GM21825 (cell line): Measurements from ENCODE around the gene SLC22A23.

Experiments used
- ATAC-seq: cut with Tn5 transposase; IDR thresholded peaks from one replicate; pipeline ENCODE4 v1.9.1; 2021; ENCODE audit warnings: mild to moderate bottlenecking, moderate library complexity; ENCODE audit not compliant: unreplicated experiment

Gene SLC22A23

GRCh38 chr6:3322366-3322890 lies 134.4 kb downstream of the SLC22A23 start:
- no peak for ATAC-seq

GRCh38 chr6:3321875-3322274 lies 135.0 kb downstream of the SLC22A23 start:
- no peak for ATAC-seq

- no peak for ATAC-seq
These were observed 135.8 kb downstream of the SLC22A23 start for GRCh38 chr6:3321042-3321441.

DNA sequence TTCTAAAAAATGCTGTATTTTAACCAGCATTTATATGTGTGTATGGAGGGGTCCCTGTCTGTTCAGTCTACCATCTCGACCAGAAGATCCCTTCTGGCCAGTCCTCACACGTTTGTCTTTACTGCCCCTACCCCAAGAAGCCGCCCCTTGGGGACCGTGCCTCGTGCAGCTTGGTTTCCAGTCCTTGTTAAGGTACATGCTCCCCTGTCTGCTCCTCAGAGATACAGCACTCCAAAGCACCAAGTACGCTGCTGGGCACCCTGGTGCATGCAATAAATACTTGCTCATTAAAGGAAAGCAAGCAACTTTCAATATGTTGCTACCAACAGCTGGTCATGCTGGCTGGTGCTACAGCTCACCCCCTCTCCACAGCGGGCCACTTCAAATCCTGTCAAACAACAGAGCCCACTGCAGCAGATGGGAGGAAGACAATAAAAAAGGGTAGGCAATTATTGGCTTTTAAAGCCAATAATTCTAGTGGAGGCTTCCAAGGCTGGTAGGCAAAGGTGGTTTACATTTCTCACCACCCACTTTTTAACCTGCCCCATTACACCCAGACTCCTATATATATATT lies 136.5 kb downstream of the SLC22A23 start:
- ATAC-seq: no peak

DNA sequence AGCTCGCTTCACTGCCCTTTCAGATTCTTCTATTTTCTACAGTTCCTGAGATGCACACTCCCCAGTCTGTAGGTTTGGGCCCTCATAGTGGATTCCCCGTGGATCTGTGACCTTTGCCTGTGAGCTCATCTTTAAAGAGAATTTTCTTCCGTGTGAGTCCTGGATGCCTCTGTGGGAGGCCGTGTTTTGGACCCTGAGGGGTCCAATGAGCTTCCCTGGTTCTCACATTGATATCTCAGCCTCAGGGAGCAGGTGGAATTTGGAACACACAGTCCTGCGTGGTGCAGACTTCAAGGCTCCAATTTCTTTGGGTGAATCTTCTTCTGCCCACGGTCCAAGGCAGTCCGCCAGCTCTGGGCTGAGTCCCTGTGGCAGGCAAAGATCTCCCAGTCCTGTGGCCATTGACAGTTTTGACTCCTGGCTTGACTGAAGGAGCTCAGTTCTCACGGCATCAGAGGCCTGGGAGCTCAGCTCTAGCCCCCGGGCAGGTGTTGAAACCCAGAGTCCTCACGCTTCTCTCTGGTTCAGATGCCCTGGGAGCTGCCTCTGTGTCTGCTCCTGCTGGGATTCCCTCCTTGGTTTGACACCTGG lies 137.1 kb downstream of the SLC22A23 start:
- no peak for ATAC-seq

DNA sequence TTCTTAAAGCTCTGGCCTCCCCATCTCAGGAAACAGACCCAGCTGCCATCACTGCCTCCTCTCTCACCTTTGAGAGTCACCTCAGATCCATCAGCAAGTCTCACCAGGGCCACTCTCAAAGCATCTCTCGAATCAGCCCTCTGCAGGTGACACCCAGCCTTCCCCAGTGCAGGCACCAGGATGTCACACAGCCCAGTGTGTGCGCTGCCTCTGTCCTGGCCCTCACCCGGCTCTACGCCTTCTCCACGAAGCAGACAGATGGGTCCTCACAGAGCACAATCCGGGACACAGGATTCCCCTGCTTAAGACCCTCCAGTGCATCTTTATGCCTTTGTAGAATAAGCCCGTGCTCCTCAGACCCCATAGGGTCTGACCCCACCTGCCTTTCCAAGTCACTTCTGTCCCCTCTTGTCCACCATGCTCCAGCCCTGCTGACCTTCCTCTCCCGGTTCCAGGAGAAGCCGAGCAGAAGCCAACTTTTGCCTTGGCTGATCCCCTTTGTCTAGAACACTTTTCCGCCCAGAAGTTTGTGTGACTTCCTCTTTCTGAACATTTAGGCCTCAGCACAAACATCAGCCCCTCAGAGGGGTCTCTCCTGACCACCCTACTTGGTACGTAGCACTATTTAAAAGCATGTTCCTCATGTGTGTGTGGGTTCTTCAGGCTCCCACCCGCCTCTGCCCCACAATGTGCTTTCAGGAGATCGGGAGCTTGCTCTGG lies 137.9 kb downstream of the SLC22A23 start:
- no peak for ATAC-seq

GRCh38 chr6:3318226-3318625 lies 138.6 kb downstream of the SLC22A23 start:
- ATAC-seq: no peak

- ATAC-seq: no peak
These were observed 139.1 kb downstream of the SLC22A23 start for GRCh38 chr6:3317741-3318211.

DNA sequence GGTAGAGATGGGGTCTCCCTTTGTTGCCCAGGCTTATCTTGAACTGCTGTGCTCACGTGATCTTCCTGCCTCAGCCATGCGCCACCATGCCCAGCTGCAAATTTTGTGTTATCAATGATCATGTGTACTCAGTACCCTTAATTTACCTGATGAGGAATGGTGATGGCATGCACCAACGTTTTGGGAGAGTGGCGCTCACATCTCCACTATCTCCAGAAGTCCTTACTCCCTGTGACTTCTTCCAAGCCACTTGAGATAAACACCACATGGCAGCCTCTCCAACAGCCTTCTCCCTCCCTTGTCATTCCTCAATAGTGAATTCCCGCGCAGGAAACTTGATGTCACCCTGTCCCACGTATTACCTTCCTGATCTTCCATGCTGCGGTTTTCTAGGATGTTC lies 140.0 kb downstream of the SLC22A23 start:
- no peak for ATAC-seq

GRCh38 chr6:3316331-3316730 lies 140.5 kb downstream of the SLC22A23 start:
- no peak for ATAC-seq

- no peak for ATAC-seq
These were observed 141.0 kb downstream of the SLC22A23 start for GRCh38 chr6:3315841-3316240.

DNA sequence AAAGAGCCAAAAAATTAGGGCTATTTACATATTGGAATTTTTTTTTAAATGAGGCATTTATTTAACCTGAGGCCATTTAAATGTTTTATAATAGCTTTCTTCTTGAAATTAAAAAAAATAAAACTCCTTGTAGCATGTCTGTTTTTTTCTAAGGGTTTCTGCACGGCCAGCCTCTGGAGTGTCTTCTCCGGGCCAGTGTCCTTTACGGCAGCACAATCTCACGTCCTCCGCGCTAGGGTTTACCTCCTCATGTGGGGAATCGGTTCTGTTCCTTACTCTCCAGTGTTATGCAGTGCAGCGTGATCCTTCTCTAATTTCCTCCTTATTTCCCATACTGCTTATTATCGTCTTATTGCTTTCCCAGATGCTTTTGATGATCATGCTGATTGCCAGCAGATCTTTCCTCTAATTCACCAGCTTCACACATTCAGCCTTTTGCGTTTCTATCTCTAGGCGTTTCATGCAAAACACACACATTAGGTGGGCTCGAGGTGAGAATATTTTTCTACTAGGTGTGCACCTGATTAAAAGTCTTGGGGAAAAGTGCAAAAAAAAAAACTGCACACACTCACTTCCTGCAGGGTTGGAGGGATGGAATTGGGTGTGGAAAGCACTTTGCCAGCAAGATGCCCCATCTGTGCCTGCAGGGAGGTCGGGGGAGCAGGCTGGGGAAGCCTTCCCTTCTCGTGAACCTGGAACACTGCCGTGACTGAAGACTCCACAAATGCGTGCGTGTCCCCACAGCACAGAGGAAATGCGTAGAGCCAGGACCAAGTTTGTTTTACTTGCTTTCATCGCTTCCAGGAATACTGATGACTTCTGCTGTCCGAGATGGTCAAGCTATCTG lies 142.0 kb downstream of the SLC22A23 start:
- no peak for ATAC-seq

DNA sequence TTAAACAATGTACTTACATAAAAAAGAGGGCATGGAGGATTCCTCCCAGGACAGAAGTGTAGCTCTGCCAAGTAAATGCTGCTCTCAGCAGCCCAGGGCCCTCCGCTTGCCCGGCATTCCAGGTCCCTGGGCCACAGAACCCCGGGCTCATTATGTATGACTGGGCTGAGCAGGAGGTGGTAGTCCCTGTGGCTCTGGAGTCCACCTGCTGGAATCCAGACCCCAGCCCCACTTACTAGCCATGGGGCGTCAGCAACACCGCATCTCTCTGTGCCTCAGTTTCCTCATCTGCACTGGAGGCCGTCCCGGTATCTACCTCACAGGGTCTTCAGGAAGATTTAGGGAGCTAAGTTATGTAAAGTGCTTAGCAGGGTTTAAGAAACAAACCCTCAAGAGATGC lies 142.7 kb downstream of the SLC22A23 start:
- no peak for ATAC-seq

- no peak for ATAC-seq
These were observed 144.1 kb downstream of the SLC22A23 start for GRCh38 chr6:3312604-3313231.

DNA sequence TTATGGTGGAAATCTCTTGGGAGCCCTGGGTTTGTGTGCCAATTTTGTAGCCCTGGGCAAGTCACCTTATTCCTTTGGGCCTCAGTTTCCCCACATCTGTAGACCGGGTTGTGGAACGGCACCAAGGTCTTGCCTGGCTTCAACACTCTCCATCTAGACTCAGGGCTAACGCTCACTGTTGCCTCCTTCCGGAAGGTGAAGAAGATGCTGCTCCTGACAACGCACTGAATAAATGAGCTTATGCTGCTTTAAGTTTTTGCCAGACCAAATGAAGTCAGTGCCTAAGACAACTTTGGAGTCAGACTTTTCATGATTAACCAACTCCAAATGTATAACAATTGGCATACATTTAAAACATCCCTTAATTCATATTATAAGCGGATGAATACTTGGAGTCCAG lies 145.0 kb downstream of the SLC22A23 start:
- ATAC-seq: no peak

- no peak for ATAC-seq
These were observed 146.1 kb downstream of the SLC22A23 start for GRCh38 chr6:3310703-3311102.

- no peak for ATAC-seq
These were observed 146.8 kb downstream of the SLC22A23 start for GRCh38 chr6:3310051-3310448.

- ATAC-seq: no peak
These were observed 147.3 kb downstream of the SLC22A23 start for GRCh38 chr6:3309391-3310050.

DNA sequence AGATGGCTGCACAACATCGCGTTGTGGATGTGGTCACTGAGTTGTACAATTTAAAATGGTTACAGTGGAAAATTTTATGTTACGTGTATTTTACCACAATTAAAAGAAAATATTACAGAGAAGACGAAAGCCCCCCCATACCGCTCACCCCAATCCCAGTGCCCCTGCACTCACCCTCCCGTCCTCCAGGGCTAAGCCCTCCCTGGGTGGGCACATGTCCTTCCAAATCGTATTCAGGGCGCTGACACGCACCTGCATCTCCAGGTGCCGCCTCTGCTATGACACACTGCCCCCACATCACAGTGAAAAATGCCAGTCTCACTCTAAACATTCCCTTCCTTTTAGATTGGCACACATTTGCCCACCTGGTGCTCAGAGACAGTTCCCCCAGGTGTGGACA lies 148.7 kb downstream of the SLC22A23 start:
- no peak for ATAC-seq

DNA sequence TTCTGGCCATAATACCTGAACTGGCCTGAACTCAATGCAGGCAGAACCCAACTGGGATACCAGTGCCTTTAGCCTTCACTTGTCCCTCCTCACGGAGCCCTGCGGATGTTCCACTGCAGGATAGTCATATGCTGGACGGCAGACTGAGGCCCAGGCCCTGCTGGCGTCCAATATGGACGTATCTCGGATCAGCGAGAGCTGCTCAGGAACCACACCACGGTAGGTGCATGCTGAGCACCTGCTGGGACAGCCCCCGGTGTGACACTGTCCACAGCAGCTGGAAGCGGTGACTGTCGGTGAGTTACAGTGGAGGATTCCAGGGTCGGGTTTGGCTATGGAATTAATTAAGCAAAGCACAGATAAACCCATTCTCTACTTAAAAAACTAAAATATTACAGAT lies 149.4 kb downstream of the SLC22A23 start:
- no peak for ATAC-seq
